K562 (cell line): ENCODE measurements around the gene CDKN3. TPM values are rescaled to one million over a fixed set of nuclear protein-coding genes. Genes with fewer than 3 reads are reported as not detected.
A peak's percentile ranks its signal among the peaks of the same experiment; 100 is the strongest.

Experiments used
- ATAC-seq: fragments of 200-7000 bp; cut with Tn5 transposase; 3 replicates; pipeline ENCODE4 v1.9.1; 2020; ENCODE audit warnings: moderate library complexity
- BruUV-seq: library from RNA; stranded (reverse); fragments of 400-500 nt; replicated peaks from 2 replicates; lab custom pipeline; 2021; lab: Mats Ljungman, UMichigan
- CTCF ChIA-PET: fragments of 300-600 bp; formaldehyde crosslinking; extraction: SDS; loops from one replicate; lab custom pipeline; 2021; ENCODE audit warnings: low intra/inter-chr PET ratio; lab: Yijun Ruan, JAX
- POLR2A ChIA-PET: fragments of 300-600, 350-650 bp; sonication (Branson Sonifier 250); formaldehyde crosslinking; extraction: SDS; loops from one replicate; lab custom pipeline; 2021; ENCODE audit warnings: antibody characterized with exemption, inconsistent platforms; lab: Yijun Ruan, JAX
- DNase-seq, 4 experiments: peaks; one replicate each; pipeline versions ENCODE4 v3.0.0 to v3.0.0-alpha.2; 2011 to 2018; ENCODE audit warnings: low spot score in 3 of 4, mixed read lengths in 3 of 4; ENCODE audit errors: extremely low read depth in 1 of 4
- FAIRE-seq: peaks from 2 replicates; lab custom pipeline; 2011; peaks lifted over from hg19 to GRCh38; lab: Jason Lieb, UNC
- H2AFZ ChIP-seq: 2 replicates; pipeline ENCODE4 v1.6.0; 2011; ENCODE audit warnings: low read depth, low read length, control low read depth, inconsistent platforms
- H3K27ac ChIP-seq: fragments of 200-600 bp; 3 replicates; pipeline ENCODE4 v1.8.0; 2011; ENCODE audit warnings: low read depth, mild to moderate bottlenecking, control low read depth, inconsistent platforms, low read length, moderate library complexity, mixed read lengths; ENCODE audit errors: extremely low read depth
- H3K27me3 ChIP-seq, 2 experiments: fragments of 300-600 bp in 1 of 2; 2 replicates in 1 of 2; 3 replicates in 1 of 2; pipeline versions ENCODE4 v1.6.0 to v1.8.0; 2011; ENCODE audit warnings: inconsistent platforms in 2 of 2, low read length in 2 of 2, mild to moderate bottlenecking in 1 of 2, mixed read lengths in 1 of 2, moderate library complexity in 1 of 2; ENCODE audit not compliant: control insufficient read depth in 2 of 2, insufficient read depth in 2 of 2
- H3K36me3 ChIP-seq: fragments of 300-600 bp; 3 replicates; pipeline ENCODE4 v1.8.0; 2011; ENCODE audit warnings: mild to moderate bottlenecking, low read length, inconsistent platforms; ENCODE audit not compliant: control insufficient read depth, insufficient read depth
- H3K4me1 ChIP-seq, 2 experiments: fragments of 200-600 bp in 1 of 2; replicated peaks in 1 of 2; 2 replicates in 1 of 2; 3 replicates in 1 of 2; pipeline versions ENCODE4 v1.5.1 to v1.8.0; 2011; ENCODE audit warnings: inconsistent platforms in 2 of 2, low read length in 2 of 2, mild to moderate bottlenecking in 1 of 2, mixed read lengths in 1 of 2, moderate library complexity in 1 of 2; ENCODE audit not compliant: control insufficient read depth in 2 of 2, insufficient read depth in 2 of 2
- H3K4me2 ChIP-seq: 2 replicates; pipeline ENCODE4 v1.6.1; 2011; ENCODE audit warnings: low read length, control low read depth, inconsistent platforms, mixed read lengths; ENCODE audit not compliant: insufficient read depth
- H3K4me3 ChIP-seq: fragments of 200-600 bp; sonication (generic), shearing (Covaris generic); 2 replicates; pipeline ENCODE4 v1.5.1; 2016; ENCODE audit warnings: control low read depth, inconsistent platforms
- H3K79me2 ChIP-seq: fragments of 200-600 bp; 3 replicates; pipeline ENCODE4 v1.8.0; 2011; ENCODE audit warnings: low read length, inconsistent platforms; ENCODE audit not compliant: control insufficient read depth, insufficient read depth
- H3K9ac ChIP-seq, 2 experiments: 2 replicates each; pipeline versions ENCODE4 v1.6.0 to v1.6.1; 2011; ENCODE audit warnings: low read depth in 2 of 2, low read length in 2 of 2, control low read depth in 1 of 2, inconsistent platforms in 1 of 2, mild to moderate bottlenecking in 1 of 2, mixed read lengths in 1 of 2; ENCODE audit not compliant: insufficient read depth in 1 of 2
- H3K9me1 ChIP-seq: one replicate; pipeline ENCODE4 v1.6.0; 2011; ENCODE audit warnings: inconsistent platforms, mild to moderate bottlenecking, low read length, moderate library complexity; ENCODE audit not compliant: control insufficient read depth, insufficient read depth
- H3K9me3 ChIP-seq: replicated peaks from 2 replicates; pipeline ENCODE4 v1.5.1; 2011; ENCODE audit warnings: low read depth, low read length, inconsistent platforms; ENCODE audit not compliant: control insufficient read depth, insufficient read depth
- H4K20me1 ChIP-seq: replicated peaks from 2 replicates; pipeline ENCODE4 v1.6.1; 2011; ENCODE audit warnings: low read length, inconsistent platforms, mixed read lengths; ENCODE audit not compliant: control insufficient read depth, insufficient read depth
- ATF1 ChIP-seq, 2 experiments: fragments of 450-650 bp in 1 of 2; IDR thresholded peaks; 2 replicates each; pipeline ENCODE4 v1.6.1; 2016; ENCODE audit warnings: missing compliant biosample characterization in 1 of 2, missing genetic modification characterization in 1 of 2
- DIDO1 ChIP-seq: fragments of 450-650 bp; IDR thresholded peaks from 2 replicates; pipeline ENCODE4 v1.6.1; 2016; ENCODE audit warnings: low read depth, missing biosample characterization, missing genetic modification characterization
- ERF ChIP-seq: fragments of 450-650 bp; formaldehyde crosslinking; IDR thresholded peaks from 2 replicates; pipeline ENCODE4 v1.4.0; 2020; ENCODE audit warnings: mild to moderate bottlenecking, mixed read lengths
- ESRRA ChIP-seq: fragments of 450-650 bp; IDR thresholded peaks from 2 replicates; pipeline ENCODE4 v1.6.1; 2014; ENCODE audit warnings: low read depth, mild to moderate bottlenecking, moderate library complexity, borderline replicate concordance
- GABPA ChIP-seq: fragments of 200-800 bp; sonication (Bioruptor generic); conservative IDR thresholded peaks from 2 replicates; pipeline ENCODE4 v1.6.1; 2016; ENCODE audit warnings: low read depth, missing genetic modification characterization, missing compliant biosample characterization
- HMGN3 ChIP-seq: IDR thresholded peaks from 2 replicates; pipeline ENCODE4 v1.6.1; 2011; ENCODE audit warnings: borderline replicate concordance, low read depth, mild to moderate bottlenecking, mixed read lengths, low read length; ENCODE audit not compliant: insufficient read length; ENCODE audit errors: extremely low read depth
- ILK ChIP-seq: fragments of 450-650 bp; IDR thresholded peaks from 2 replicates; pipeline ENCODE4 v1.6.1; 2016; ENCODE audit warnings: missing genetic modification characterization, low read depth, mild to moderate bottlenecking, missing compliant biosample characterization, moderate library complexity, borderline replicate concordance
- SMARCE1 ChIP-seq: fragments of 450-650 bp; IDR thresholded peaks from 2 replicates; pipeline ENCODE4 v1.7.1; 2016; ENCODE audit warnings: mild to moderate bottlenecking
- SOX6 ChIP-seq: fragments of 450-650 bp; IDR thresholded peaks from 2 replicates; pipeline ENCODE4 v1.6.1; 2014; ENCODE audit warnings: mild to moderate bottlenecking
- TSC22D4 ChIP-seq: fragments of 450-650 bp; IDR thresholded peaks from 2 replicates; pipeline ENCODE4 v1.6.1; 2016; ENCODE audit warnings: missing genetic modification characterization, missing biosample characterization, control low read depth
- U2AF2 ChIP-seq: fragments of 200-400 bp; formaldehyde crosslinking; optimal IDR thresholded peaks from 2 replicates; pipeline ENCODE3; 2017; ENCODE audit warnings: low read depth, mild to moderate bottlenecking, low read length
- ZBED1 ChIP-seq: IDR thresholded peaks from 2 replicates; pipeline ENCODE4 v1.6.1; 2014
- WGBS: fragments of 100-300 bp; shearing (Covaris generic); methylation state at CpG from one replicate; pipeline ENCODE4 v1.1.6; 2016; ENCODE audit warnings: low coverage, mixed read lengths; ENCODE audit not compliant: insufficient coverage; ENCODE audit errors: missing lambda C conversion rate; 5-methylcytosine and 5-hydroxymethylcytosine counted together
- in situ Hi-C: fragments of 300-500 bp; cut with MboI; formaldehyde crosslinking; loops from 4 replicates; pipeline ENCODE4 v1.15.0; 2018; ENCODE audit warnings: inconsistent platforms, mixed read lengths
- intact Hi-C: fragments of 100-400 bp; cut with micrococcal nuclease; formaldehyde crosslinking; loops from 2 replicates; pipeline ENCODE4 v1.14.2; 2022
- polyA plus RNA-seq, 8 experiments: library from polyadenylated mRNA; depleted of rRNA in 4 of 8; stranded (reverse) in 5 of 8; unstranded in 3 of 8; fragments of >200 nt; fragmentation: Nextera tagmentation in 2 of 8; fragmentation: Illumina TruSeq in 1 of 8; extraction: Ambion mirVana in 2 of 8; extraction: Trizol in 1 of 8; gene quantifications; 2 replicates each; pipeline versions ENCODE4 v1.2.1 to v1.2.3, GENCODE V29; 2011 to 2014; ENCODE audit warnings: inconsistent platforms in 1 of 8, missing spikeins in 1 of 8
- total RNA-seq, 7 experiments: library from RNA; depleted of rRNA in 6 of 7; stranded (reverse); fragments of >200 nt in 6 of 7; fragmentation: Illumina TruSeq in 2 of 7; extraction: Trizol in 2 of 7; gene quantifications; 2 replicates each; pipeline versions ENCODE4 v1.2.1 to v1.2.3, GENCODE V29; 2011 to 2021; ENCODE audit warnings: low replicate concordance in 1 of 7
- TF ChIP-seq, protein P1 (sequence below): fragments of 200-800 bp; sonication (Bioruptor generic); IDR thresholded peaks from 2 replicates; pipeline ENCODE4 v1.6.1; 2017; ENCODE audit warnings: missing genetic modification characterization, missing compliant biosample characterization
- TF ChIP-seq, protein P2 (sequence below), 2 experiments: fragments of 200-800 bp in 1 of 2; sonication (Bioruptor generic) in 1 of 2; sonication (generic) in 1 of 2; formaldehyde crosslinking in 1 of 2; IDR thresholded peaks in 1 of 2; conservative IDR thresholded peaks in 1 of 2; 2 replicates each; pipeline versions ENCODE4 v1.5.0 to v1.6.1; 2016 to 2020; ENCODE audit warnings: missing compliant biosample characterization in 1 of 2, missing genetic modification characterization in 1 of 2, missing genetic modification reagents in 1 of 2
- TF ChIP-seq, protein P3 (sequence below): fragments of 450-650 bp; IDR thresholded peaks from 2 replicates; pipeline ENCODE4 v1.6.1; 2018; ENCODE audit warnings: mild to moderate bottlenecking, low read depth; ENCODE audit not compliant: partially characterized antibody

Gene CDKN3
- total and polyA plus RNA-seq, 9 of the 15 experiments (the other 6 are each of a cell fraction or from before 2014, with no cell fraction given) = 41.3 to 128 (median 70.7) TPM

DNA sequence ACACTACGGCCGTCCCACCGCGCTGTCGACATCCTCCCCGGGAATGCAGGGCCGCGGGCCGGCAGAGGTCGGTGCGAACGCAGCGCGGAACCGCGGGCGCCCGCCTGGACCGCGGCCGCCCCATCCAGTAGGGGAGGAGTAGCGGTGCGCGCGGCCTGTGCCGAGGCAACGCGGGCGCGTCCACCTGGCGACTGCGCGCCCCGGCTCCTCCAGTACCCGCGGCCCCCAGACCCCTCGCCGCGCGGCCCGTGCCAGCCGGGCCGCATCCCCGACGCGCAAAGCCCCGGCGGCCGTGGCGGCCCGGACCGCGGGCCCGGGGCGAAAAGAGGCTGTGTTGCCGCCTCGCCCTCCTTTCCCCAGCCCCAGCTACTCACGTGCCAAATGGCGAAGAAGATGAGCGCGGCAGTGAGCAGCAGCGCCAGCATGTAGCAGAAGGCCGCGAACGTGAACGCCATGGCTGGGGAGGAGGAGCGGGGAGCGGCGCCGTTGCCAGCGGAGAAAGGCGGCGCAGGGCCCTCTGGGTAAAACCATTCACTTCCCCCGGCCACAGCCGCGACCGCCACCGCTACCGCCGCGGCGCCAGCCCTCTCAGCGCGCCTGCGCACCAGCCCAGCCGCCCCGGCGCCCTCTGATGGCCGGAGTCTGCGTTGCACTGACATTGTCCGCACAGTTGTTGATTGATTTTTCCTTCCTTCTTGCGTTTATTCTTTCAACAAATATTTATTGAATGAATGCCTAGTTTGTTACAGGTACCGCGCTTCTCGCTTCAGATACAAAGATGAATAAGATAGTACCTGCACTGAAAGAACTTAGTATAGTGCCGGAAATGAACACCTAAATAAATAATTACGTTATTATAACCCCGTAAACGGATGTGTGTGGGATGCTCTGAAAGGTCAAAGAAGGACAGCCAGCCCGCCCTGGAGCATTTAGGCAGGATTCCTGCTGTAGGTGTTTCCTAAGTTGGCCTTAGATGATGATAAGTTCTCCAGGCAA, 44.4 kb downstream of the CDKN3 start, which contains the start of gene CNIH1:
Gene CNIH1 (minus strand): TSS at position 502 of the 996 bp plus-strand sequence. CDS start 47 bp downstream, at position 455.
- CTCF ChIA-PET = no interaction called here
- Histone ChIP-seq H3K27me3 (no peaks in the 10 kb centered on the region), H3K27ac (peak within 1 kb of the TSS; percentile 93), H2AFZ (peak within 1 kb of the TSS; percentile 94), H3K4me3 (peak within 1 kb of the TSS; percentile 91), H3K79me2 (peaks cover 50% of the 10 kb centered on the region), H3K9me1 (no peaks in the 10 kb centered on the region), H3K9me3 (no peaks in the 10 kb centered on the region), H3K4me1 (peaks cover 10 to 14% of the 10 kb centered on the region in 2 experiments; a peak in 4 of 5 replicates), H3K36me3 (peaks cover 3% of the 10 kb centered on the region; the same call in 1 of the 3 replicates), H3K9ac (peak within 1 kb of the TSS; percentile 69 to 97), H3K4me2 (peak within 1 kb of the TSS; percentile 68), H4K20me1 (no peaks in the 10 kb centered on the region)
- POLR2A ChIA-PET = interaction anchor here (0.9 to 1.4 kb wide), 3 partner anchors 11 to 47 kb away, joined by 3 to 6 read pairs (median 3); partner anchors contain the start of gene GMFB
- peak; percentile 91 to 93 (median 92) for DNase-seq
- intact Hi-C loops (loop anchor here (2.0 kb wide), 2 partner anchors 44 to 48 kb away; partner anchors contain the start of genes CDKN3 and GMFB), in situ Hi-C loops (no loop called here)
- BruUV-seq = no TSS peak
- WGBS = under 1% methylated on average over 77 of the region's 100 CpGs
- peak; percentile 96 for ATAC-seq
- peak; percentile 93 for FAIRE-seq
- TF ChIP-seq, protein P1, sequence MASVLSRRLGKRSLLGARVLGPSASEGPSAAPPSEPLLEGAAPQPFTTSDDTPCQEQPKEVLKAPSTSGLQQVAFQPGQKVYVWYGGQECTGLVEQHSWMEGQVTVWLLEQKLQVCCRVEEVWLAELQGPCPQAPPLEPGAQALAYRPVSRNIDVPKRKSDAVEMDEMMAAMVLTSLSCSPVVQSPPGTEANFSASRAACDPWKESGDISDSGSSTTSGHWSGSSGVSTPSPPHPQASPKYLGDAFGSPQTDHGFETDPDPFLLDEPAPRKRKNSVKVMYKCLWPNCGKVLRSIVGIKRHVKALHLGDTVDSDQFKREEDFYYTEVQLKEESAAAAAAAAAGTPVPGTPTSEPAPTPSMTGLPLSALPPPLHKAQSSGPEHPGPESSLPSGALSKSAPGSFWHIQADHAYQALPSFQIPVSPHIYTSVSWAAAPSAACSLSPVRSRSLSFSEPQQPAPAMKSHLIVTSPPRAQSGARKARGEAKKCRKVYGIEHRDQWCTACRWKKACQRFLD (CRISPR knock-in tag) = 0 out of 2 replicates have a peak, but pooled peaks have one; percentile 18
- TF ChIP-seq ILK (tag) (no peak), ZBED1 (no peak), U2AF2 (no peak), SOX6 (0 out of 2 replicates have a peak, but pooled peaks have one; percentile 48), HMGN3 (peak; percentile 71), ERF (CRISPR knock-in tag) (peak; percentile 37; the same call in 1 of the 2 replicates), ATF1 (CRISPR knock-in tag; IDR thresholded peaks at IDR 0.05) (no peak), ATF1 (tag; IDR thresholded peaks at IDR 0.05) (peak; percentile 17; the same call in 1 of the 2 replicates), GABPA (peak; percentile 27; the same call in 1 of the 2 replicates), TSC22D4 (no peak), ESRRA (peak; percentile 82; the same call in 1 of the 2 replicates), SMARCE1 (no peak), DIDO1 (tag) (no peak)
- TF ChIP-seq, protein P2, sequence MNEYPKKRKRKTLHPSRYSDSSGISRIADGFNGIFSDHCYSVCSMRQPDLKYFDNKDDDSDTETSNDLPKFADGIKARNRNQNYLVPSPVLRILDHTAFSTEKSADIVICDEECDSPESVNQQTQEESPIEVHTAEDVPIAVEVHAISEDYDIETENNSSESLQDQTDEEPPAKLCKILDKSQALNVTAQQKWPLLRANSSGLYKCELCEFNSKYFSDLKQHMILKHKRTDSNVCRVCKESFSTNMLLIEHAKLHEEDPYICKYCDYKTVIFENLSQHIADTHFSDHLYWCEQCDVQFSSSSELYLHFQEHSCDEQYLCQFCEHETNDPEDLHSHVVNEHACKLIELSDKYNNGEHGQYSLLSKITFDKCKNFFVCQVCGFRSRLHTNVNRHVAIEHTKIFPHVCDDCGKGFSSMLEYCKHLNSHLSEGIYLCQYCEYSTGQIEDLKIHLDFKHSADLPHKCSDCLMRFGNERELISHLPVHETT (CRISPR knock-in tag; conservative IDR thresholded peaks at IDR 0.05 in 1 of 2, IDR thresholded peaks at IDR 0.05 in 1 of 2) = peak in 1 of 2 experiments; percentile 85; a peak in 2 of 4 replicates
- TF ChIP-seq, protein P3, sequence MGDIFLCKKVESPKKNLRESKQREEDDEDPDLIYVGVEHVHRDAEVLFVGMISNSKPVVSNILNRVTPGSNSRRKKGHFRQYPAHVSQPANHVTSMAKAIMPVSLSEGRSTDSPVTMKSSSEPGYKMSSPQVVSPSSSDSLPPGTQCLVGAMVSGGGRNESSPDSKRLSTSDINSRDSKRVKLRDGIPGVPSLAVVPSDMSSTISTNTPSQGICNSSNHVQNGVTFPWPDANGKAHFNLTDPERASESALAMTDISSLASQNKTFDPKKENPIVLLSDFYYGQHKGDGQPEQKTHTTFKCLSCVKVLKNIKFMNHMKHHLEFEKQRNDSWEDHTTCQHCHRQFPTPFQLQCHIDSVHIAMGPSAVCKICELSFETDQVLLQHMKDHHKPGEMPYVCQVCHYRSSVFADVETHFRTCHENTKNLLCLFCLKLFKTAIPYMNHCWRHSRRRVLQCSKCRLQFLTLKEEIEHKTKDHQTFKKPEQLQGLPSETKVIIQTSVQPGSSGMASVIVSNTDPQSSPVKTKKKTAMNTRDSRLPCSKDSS = no peak
